ENCODE results near the gene MZT2A. TPM values are rescaled to one million over a fixed set of nuclear protein-coding genes. Genes with fewer than 3 reads are reported as not detected.
"Not testable (repeated sequence)": the region's sequence is repeated elsewhere in the genome, so short reads cannot be mapped to it uniquely, and the experiment has no call there.

Gene MZT2A
- total RNA-seq, 2 donors from 2014 or later: 96.0 to 112 TPM

GRCh38 chr2:131486201-131486902 lies 5.8 kb downstream of the MZT2A start:
- H3K27ac Mint-ChIP-seq; H3K9me3 Mint-ChIP-seq; H3K4me3 Mint-ChIP-seq; H3K4me1 Mint-ChIP-seq; ATAC-seq (replicated peaks); H3K27me3 Mint-ChIP-seq: not testable (repeated sequence)
- H3K36me3 Mint-ChIP-seq (ENCODE audit: low read depth): peaks cover 54% of the 10 kb centered on the region

- not testable (repeated sequence) for H3K27ac Mint-ChIP-seq
Measured at GRCh38 chr2:131484906-131485460, 7.2 kb downstream of the MZT2A start.

DNA sequence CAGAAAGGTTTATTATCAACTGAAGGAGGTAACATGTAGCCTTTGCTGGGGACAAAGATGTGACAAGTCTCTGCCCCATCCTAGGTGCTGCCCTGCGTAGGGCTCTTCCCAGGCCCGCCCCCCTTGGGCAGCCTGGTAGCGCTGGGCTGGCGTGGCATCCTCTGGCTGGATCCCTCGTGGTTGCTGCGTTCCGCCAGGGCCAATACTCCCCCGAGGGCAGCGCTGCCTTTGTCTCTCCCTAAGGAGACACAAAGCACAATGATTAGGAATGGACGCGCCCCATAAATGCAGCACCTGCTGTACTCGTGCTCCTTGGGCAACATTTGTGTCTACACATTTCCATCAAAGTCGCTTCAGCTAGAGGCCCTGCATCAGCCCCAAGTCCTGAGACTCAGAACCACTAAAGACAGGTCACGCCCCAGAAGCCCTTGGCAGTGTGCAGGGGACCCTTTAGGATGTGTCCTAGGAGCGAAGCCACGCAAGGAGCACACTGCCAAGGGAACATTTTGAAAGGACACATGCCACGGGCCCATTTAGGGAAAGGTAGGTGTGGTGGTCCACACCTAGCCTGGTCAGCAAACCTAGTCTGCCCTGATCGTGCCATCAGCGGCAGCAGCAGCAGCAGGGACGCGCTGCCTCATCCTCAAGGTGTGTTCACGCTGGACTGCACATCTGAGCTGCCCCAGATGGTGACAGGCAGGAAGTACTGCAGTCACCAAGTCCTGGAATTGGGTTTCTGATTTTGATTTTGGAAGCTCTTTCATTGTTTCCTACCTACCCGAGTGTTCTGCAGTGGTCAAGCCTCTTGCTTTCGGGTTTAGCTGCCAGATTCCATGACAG lies 8.0 kb downstream of the MZT2A start:
- H3K4me1 Mint-ChIP-seq; H3K27ac Mint-ChIP-seq; ATAC-seq (replicated peaks); H3K9me3 Mint-ChIP-seq; H3K27me3 Mint-ChIP-seq; H3K4me3 Mint-ChIP-seq: not testable (repeated sequence)
- H3K36me3 Mint-ChIP-seq (ENCODE audit: low read depth): peaks cover 37% of the 10 kb centered on the region

More at GRCh38 chr2:131484906-131485460, 7.2 kb downstream of the MZT2A start:
- H3K36me3 Mint-ChIP-seq (ENCODE audit: low read depth): peaks cover 40% of the 10 kb centered on the region
- not testable (repeated sequence) for H3K9me3 Mint-ChIP-seq; H3K4me1 Mint-ChIP-seq; H3K4me3 Mint-ChIP-seq; ATAC-seq (replicated peaks); H3K27me3 Mint-ChIP-seq

GRCh38 chr2:131482506-131483155 lies 9.6 kb downstream of the MZT2A start:
- ATAC-seq (replicated peaks); H3K27ac Mint-ChIP-seq; H3K4me1 Mint-ChIP-seq; H3K9me3 Mint-ChIP-seq; H3K4me3 Mint-ChIP-seq; H3K27me3 Mint-ChIP-seq: not testable (repeated sequence)
- H3K36me3 Mint-ChIP-seq (ENCODE audit: low read depth): peaks cover 21% of the 10 kb centered on the region

- not testable (repeated sequence) for H3K9me3 Mint-ChIP-seq; H3K36me3 Mint-ChIP-seq (ENCODE audit: low read depth); H3K4me3 Mint-ChIP-seq; H3K27ac Mint-ChIP-seq; H3K27me3 Mint-ChIP-seq; H3K4me1 Mint-ChIP-seq; ATAC-seq (replicated peaks)
Measured at GRCh38 chr2:131480351-131480750, 11.8 kb downstream of the MZT2A start.

DNA sequence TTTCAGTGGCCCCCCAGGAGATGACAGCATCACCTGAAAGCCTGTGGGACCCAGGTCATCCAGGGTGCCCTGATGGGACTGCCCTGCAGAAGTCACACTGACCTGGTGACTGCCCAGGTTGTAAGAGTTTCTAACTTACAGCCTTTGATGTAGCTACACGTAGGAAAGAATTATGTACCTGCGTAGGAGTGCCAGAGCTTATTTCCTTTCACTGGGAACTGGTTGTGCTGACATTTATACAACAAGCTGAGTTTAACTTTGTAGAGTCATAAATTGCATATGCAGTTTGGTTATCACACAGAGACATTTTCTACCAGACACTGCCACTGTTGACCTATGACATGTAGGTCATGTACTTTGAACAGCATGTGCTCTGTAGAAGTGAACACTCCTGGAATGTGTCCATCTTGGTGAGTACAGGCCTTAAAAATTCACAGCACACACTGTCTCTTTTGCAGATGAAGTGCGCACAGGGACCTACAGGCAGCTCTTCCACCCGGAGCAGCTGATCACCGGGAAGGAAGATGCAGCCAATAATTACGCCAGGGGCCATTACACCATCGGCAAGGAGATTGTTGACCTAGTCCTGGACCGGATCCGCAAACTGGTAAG lies 13.2 kb downstream of the MZT2A start:
- not testable (repeated sequence) for H3K27ac Mint-ChIP-seq; H3K4me3 Mint-ChIP-seq; H3K36me3 Mint-ChIP-seq (ENCODE audit: low read depth); H3K9me3 Mint-ChIP-seq; H3K27me3 Mint-ChIP-seq; H3K4me1 Mint-ChIP-seq
- ATAC-seq (replicated peaks): peak; percentile 12

- not testable (repeated sequence) for H3K36me3 Mint-ChIP-seq (ENCODE audit: low read depth); H3K4me1 Mint-ChIP-seq; ATAC-seq (replicated peaks); H3K4me3 Mint-ChIP-seq; H3K27me3 Mint-ChIP-seq; H3K27ac Mint-ChIP-seq; H3K9me3 Mint-ChIP-seq
Measured at GRCh38 chr2:131478074-131478849, 13.9 kb downstream of the MZT2A start.

DNA sequence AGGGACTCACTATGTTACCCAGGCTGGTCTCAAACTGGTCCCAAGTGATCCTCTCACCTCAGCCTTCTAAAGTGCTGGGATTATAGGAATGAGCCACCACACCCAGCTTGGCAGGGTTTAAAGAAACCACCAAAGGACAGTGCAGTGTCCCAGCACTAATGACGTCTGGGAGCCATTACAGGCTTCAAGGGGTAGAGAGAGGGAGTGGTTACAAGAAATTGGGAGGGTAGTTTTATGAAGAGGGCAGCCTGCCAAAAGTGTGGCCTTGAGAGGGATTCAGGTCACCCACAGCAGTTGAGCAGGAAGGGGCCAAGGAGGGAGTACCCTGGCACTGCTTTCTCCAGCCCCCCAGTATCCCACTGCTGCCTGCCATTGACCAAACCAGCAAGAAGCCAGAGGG lies 15.0 kb downstream of the MZT2A start:
- H3K4me1 Mint-ChIP-seq; ATAC-seq (replicated peaks); H3K27me3 Mint-ChIP-seq; H3K36me3 Mint-ChIP-seq (ENCODE audit: low read depth); H3K27ac Mint-ChIP-seq; H3K9me3 Mint-ChIP-seq; H3K4me3 Mint-ChIP-seq: not testable (repeated sequence)

GRCh38 chr2:131476363-131476762 lies 15.8 kb downstream of the MZT2A start:
- H3K9me3 Mint-ChIP-seq; H3K36me3 Mint-ChIP-seq (ENCODE audit: low read depth); H3K27ac Mint-ChIP-seq; ATAC-seq (replicated peaks); H3K27me3 Mint-ChIP-seq; H3K4me1 Mint-ChIP-seq; H3K4me3 Mint-ChIP-seq: not testable (repeated sequence)

GRCh38 chr2:131475831-131476230 lies 16.4 kb downstream of the MZT2A start, which contains the start of gene TUBA3D:
TUBA3D (plus strand) TSS chr2:131476119; CDS start chr2:131476200, 81 bp downstream.
- no peak within 1 kb of the TSS for H3K27ac Mint-ChIP-seq
- no peaks in the 10 kb centered on the region for H3K9me3 Mint-ChIP-seq
- no peak within 1 kb of the TSS for H3K4me3 Mint-ChIP-seq
- no peaks in the 10 kb centered on the region for H3K4me1 Mint-ChIP-seq
- ATAC-seq (replicated peaks): no peak
- H3K36me3 Mint-ChIP-seq (ENCODE audit: low read depth): no peaks in the 10 kb centered on the region
- no peaks in the 10 kb centered on the region for H3K27me3 Mint-ChIP-seq

- not testable (repeated sequence) for H3K27ac Mint-ChIP-seq; H3K9me3 Mint-ChIP-seq; H3K27me3 Mint-ChIP-seq; H3K4me1 Mint-ChIP-seq; H3K36me3 Mint-ChIP-seq (ENCODE audit: low read depth); H3K4me3 Mint-ChIP-seq; ATAC-seq (replicated peaks)
Measured at GRCh38 chr2:131473266-131473665, 18.9 kb downstream of the MZT2A start.

DNA sequence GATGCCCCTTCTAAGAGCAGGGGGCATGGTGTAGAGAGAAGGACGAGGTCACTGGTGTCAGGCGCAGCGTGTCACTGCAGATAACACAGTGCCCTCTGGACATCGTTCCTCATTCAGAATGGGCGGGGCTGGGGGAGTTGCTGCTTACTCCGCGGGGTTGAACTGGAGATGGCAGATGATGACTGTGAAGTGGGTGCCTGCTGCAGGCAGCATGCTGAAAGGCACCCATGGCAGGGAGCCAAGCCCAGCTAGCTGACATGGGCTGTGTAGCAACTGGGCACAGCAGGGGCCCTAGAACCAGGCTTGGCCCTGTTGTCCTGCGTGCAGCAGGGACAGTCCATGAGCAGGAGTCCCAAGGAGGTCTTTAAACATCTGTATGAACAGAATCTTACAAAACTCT lies 20.6 kb downstream of the MZT2A start:
- H3K27me3 Mint-ChIP-seq; H3K36me3 Mint-ChIP-seq (ENCODE audit: low read depth); H3K27ac Mint-ChIP-seq; H3K9me3 Mint-ChIP-seq; H3K4me1 Mint-ChIP-seq; H3K4me3 Mint-ChIP-seq; ATAC-seq (replicated peaks): not testable (repeated sequence)

- H3K4me1 Mint-ChIP-seq; H3K27me3 Mint-ChIP-seq; H3K36me3 Mint-ChIP-seq (ENCODE audit: low read depth); H3K9me3 Mint-ChIP-seq; H3K27ac Mint-ChIP-seq; H3K4me3 Mint-ChIP-seq; ATAC-seq (replicated peaks): not testable (repeated sequence)
Measured at GRCh38 chr2:131470944-131471343, 21.3 kb downstream of the MZT2A start.

DNA sequence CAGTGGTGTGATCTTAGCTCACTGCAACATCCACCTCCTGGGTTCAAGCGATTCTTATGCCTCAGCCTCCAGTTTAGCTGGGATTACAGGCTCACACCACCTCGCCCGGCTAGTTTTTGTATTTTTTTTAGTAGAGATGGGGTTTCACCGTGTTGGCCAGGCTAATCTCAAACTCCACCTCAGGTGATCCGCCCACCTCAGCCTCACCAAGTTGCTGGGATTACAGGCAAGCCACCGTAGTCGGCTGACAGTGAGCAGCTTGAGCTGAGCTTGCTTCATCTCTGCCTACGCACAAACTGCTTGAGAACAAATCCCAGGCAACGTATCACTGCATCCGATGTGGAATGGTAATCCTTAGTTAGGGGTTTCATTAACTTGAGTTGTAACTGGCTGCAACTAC lies 24.5 kb downstream of the MZT2A start:
- ATAC-seq (replicated peaks); H3K27ac Mint-ChIP-seq; H3K36me3 Mint-ChIP-seq (ENCODE audit: low read depth); H3K4me3 Mint-ChIP-seq; H3K4me1 Mint-ChIP-seq; H3K9me3 Mint-ChIP-seq; H3K27me3 Mint-ChIP-seq: not testable (repeated sequence)

Measured in activated T-helper 17 cell treated with anti-CD3 and anti-CD28 coated beads, Interleukin-2, amount 50 U/mL, for 72 hours (primary cell).